HG03457 (cell line): ENCODE data around the gene ADAMTS17.

Source experiments
- ATAC-seq: cut with Tn5 transposase; IDR thresholded peaks from one replicate; pipeline ENCODE4 v1.9.1; 2021; ENCODE audit warnings: moderate number of reproducible peaks; ENCODE audit not compliant: unreplicated experiment

The ADAMTS17 gene

DNA sequence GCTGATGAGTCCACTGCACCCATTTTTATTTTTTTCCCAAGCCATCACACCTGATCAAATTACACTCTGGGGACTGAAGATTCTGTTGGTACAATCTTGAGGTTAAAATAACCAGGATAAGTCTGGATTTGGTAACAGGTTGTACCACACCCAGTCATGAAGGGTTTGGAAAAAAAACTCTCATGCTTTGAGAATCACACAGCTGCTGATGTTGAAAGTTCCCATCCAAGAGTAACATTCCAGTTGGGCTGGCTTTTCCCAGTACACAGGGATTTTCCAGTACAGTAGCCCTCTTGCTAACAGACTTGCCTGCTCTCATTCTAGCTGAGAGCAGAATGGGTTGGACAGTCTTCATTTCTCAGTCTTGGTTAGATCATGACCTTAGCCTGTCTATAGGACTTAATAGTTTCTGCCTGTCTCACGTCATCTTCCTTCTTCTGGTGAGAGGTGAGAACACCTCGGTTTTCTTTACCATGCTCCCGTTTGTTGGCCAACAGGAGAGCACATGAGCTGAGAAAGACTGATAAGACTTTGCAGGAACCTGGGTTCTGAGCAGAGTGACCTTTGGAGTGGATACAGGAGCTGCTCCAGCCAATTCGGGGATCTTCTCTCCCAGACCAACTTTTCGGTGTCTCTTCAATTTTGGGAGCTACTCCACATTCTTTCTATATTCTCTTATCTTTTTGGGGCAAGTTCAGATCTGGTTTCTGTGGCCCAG lies 308.5 kb downstream of the ADAMTS17 start:
- no peak for ATAC-seq

GRCh38 chr15:100032358-100033085 lies 309.3 kb downstream of the ADAMTS17 start:
- ATAC-seq, result no peak

DNA sequence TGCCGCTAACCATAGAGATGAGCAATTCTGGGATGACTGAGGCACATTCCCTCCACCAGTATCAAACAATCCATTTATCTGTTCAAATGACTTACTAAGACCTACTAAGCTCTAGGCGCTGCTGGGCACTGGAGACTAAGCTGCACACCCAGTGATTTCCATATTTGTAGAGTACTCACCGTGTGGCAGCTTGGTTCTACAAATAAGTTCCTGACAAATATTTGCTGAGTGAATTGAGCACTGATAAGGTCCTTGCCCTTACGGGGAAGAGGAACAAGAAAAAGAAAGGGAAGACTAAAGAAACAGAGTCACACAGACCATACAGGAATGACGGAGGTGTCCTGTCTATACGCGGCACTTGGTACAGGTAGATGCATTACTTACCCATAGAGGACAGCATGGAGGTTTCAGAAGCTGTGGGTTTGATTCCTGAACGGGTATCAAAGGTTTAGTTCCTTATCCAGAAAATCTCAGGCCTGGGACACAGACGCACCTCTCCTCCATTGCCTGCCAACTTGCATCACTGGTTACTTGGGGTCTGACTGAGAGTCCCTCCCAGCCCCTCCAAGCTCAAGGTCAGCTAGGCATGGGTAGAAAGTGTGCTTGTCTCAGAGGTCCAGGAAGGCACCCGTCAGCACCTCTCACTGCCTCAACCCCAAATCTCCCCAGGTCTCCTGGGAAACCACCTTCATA lies 310.0 kb downstream of the ADAMTS17 start:
- ATAC-seq, result no peak

GRCh38 chr15:100030586-100031229 lies 311.1 kb downstream of the ADAMTS17 start:
- no peak for ATAC-seq

DNA sequence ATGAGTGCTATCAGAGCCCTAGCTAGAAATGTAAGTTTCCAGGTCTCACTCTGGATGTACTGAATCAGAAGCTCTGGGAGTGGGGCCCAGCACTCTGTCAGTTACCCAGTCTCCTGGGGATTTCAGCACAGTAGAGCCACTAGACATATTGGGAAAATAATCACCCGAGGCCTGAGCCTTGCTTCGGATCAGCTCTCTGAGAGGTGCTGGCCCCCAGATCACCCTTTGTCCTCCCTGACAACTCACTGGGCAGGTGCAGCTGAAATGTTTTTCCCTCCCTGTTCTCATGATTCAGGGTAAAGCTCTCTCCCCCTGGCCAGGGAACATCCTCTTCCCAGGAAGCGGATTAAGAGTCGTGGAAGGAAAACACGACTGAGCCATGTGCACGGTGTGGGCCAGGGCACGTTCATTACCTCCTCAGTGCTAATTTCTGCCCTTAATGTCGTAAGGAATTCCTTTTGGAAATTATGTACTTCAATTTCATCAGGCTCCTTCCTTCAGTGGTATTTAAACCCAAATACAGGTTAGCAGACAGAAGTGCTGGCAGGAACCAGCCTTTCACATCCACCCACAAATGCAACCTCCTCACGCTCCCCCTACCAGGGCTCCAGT lies 311.8 kb downstream of the ADAMTS17 start:
- no peak for ATAC-seq

- no peak for ATAC-seq
Observed at GRCh38 chr15:100029045-100029444, 312.7 kb downstream of the ADAMTS17 start.

DNA sequence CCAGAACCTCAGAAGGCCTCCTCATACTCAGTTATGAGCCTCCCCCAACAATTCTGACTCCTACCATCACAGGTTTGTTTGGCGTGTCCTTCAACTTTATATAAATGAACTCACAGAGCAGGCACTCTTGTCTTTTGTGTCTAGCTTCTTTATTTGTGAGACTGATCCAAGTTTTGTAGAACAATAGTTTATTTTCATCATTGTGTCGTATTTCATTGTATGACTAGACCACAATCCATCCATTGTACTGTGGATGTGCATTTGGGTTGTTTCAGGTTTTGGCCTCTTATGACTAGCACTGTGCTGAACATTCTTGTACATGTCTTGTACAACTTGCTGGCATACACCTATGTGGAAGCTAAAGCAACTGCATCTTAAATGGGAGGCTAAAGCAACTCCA lies 315.7 kb downstream of the ADAMTS17 start:
- ATAC-seq, result no peak

- no peak for ATAC-seq
Observed at GRCh38 chr15:100022806-100023205, 319.0 kb downstream of the ADAMTS17 start.

DNA sequence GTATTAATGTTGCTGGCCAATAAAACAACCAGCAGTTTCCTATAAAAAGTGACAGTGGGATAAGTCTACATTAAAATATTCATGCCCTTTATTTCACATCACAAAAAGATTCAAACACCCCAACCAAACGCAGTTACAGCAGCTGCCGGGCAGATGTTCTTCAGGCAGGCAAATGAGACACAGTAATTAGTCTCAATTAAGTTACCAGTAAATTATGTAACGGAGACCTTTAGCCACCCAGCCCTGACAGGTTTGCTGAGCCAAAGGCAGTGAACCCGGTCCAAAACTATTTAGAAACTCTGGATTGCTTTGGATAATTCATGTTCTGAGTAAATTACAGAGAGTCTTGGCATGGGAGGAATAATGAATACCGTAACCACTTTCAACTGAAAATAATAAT lies 319.4 kb downstream of the ADAMTS17 start:
- ATAC-seq, result no peak

DNA sequence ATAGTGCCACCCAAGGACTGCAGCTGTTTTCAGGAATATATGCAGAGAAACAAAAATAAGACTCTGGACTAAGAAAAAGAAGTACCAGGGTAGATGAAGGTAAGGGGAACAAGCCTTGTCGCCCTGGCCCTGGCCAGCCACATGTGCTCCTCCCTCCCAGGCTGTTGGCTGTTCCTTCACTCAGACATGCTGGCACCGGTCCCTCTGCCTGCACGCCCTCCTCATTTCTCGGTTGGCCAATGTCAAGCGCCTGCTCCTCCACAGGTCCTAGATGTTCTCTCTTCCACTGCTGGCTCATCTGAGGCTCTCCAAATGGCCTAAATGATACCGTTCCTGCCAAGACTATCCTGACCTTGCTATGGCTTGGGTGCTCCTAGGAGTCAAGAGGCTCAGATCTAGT lies 320.1 kb downstream of the ADAMTS17 start:
- no peak for ATAC-seq

GRCh38 chr15:100020614-100021013 lies 321.2 kb downstream of the ADAMTS17 start:
- no peak for ATAC-seq

DNA sequence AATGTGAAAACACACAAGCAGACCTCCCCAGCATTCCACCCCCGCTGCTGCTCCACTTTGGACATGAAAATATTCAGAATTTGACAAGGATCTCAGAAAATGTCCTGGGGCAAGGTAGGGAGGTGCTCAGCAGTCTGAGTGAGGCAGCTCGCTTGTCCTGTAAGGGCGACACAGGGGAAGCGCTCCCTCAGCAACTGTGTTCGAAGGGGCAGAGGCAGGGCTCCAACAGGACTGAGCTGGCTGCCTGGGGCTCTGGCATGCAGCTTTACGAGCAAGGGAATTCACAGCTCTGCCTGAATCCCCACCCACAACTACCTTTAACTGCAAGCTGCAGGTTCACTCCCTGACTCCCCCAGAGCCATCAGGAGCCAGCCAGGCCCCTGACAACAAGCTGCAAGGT lies 321.6 kb downstream of the ADAMTS17 start:
- ATAC-seq, result no peak

- no peak for ATAC-seq
Observed at GRCh38 chr15:100019601-100020000, 322.2 kb downstream of the ADAMTS17 start.

DNA sequence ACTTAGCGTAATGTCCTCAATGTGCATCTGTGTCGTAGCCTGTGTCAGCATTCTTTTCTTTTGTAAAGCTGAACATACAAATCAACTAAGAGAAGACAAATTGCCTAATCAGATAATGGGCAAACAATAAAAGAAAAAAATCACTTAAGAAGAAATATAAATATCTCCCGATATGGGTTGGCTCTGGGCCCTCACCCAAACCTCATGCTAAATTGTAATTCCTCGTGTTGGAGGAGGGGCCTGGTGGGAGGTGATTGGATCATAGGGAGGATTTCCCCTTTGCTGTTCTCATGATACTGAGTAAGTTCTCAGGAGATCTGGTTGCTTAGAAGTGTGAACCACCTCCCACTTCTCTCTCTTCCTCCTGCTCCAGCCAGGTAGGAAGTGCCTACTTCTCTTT lies 323.6 kb downstream of the ADAMTS17 start:
- no peak for ATAC-seq

- ATAC-seq, result no peak
Observed at GRCh38 chr15:100017140-100017539, 324.6 kb downstream of the ADAMTS17 start.

DNA sequence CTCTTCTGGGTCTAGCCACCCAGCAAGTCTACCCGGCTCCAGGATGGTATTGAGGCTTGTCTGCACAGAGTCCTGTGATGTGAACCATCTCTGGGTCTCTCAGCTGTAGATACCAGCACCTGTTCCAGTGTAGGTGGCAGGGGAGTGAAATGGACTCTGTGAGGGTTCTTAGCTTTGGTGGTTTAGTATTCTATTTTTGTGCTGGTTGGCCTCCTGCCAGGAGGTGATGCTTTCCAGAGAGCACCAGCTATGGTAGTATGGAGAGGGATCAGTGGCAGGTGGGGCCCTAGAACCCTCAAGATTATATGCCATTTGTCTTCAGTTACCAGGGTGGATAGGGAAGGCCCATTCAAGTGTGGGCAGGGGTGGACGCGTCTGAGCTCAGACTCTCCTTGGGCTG lies 325.1 kb downstream of the ADAMTS17 start:
- no peak for ATAC-seq

DNA sequence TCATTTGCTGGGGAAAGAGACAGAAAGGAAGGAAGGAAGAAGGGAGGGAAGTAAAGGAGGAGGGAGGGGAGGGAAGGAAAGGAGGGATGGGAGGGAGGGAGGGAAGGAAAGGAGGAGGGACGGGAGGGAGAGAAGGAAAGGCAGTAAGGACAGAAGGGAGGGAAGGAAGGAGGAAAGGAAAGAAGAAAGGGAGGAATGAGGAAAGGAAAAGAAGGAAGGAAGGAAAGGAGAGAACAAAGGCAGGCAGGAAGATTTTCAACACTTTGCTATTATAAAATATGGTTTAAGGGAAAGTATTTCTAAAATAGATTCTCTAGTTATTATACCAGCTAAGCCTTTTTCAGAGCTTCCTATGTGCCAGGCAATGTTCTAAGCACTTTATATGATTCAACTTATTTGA lies 330.5 kb downstream of the ADAMTS17 start:
- ATAC-seq, result no peak

GRCh38 chr15:100009372-100009771 lies 332.4 kb downstream of the ADAMTS17 start:
- no peak for ATAC-seq

DNA sequence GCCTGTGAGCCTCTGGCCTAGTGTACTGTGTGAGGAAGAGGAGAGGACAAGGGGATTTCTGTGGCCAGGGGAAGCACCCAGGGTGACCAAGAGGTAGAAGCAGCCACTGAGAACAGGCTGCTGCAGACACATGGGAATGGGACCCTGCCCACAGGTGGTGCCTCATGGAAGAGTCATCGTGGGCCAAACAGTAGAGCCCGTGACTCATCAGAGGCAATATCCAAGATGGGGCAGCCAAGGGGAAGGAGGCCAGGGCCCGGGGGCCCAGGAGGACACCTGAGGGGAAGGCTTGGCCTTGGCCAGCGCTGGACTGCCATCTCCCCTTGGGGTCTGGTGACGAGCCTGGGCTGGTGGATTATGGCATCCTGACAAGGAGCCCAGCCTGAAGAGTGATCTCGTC lies 333.5 kb downstream of the ADAMTS17 start:
- ATAC-seq, result no peak

GRCh38 chr15:100007609-100008008 lies 334.2 kb downstream of the ADAMTS17 start:
- no peak for ATAC-seq

DNA sequence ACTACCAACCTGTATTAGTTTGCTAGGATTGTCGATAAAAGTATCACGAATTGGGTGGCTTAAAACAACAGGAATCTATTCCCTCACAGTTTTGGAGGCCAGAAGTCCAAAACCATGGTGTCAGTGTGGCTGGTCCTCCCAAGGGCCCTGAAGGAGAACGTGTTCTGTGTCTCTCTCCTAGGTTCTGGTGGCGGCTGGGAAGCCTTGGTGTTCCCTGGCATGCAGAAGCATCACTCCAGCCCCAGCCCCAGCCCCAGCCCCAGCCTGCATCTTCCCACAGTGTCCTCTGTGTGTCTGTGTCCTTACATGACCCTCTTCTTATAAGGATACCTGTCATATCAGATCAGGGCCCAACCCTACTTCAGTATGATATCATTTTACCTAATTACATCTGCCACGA lies 336.1 kb downstream of the ADAMTS17 start:
- ATAC-seq, result no peak
